Iris pigment epithelial cell (primary cell): ENCODE results near the gene SEPTIN8.
"Not testable (repeated sequence)": the region's sequence is repeated elsewhere in the genome, so short reads cannot be mapped to it uniquely, and the experiment has no call there.

Experiments
- DNase-seq: peaks from one replicate; pipeline ENCODE4 v3.0.0-alpha.2; 2011; ENCODE audit warnings: low read depth

The SEPTIN8 gene

DNA sequence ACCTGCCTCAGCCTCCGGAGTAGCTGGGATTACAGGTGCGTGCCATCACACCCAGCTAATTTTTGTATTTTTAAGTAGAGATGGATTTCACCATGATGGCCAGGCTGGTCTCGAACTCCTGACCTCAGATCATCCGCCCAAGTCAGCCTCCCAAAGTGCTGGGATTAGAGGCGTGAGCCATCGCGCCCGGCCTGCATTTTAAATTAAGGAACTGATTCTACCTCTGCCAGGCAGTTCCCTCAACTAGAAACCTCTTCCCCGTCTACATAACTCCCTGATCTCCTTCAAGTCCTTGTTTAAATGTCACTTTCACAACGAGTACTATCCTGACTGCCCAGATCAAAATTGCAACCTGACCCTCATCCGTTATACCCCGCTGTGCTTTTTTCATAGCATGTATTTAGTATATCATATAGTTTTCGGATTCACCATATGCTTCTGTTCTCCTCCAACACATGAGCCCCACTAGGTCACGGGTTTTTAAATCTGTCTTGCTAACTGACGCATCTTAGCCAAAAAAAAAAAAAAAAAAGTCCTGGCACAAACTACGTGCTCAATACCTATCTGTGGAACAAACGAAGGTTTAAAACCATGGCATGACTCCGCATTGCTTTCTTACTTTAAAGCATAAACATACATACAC lies 35.2 kb upstream of the SEPTIN8 start:
- no peak for DNase-seq

DNA sequence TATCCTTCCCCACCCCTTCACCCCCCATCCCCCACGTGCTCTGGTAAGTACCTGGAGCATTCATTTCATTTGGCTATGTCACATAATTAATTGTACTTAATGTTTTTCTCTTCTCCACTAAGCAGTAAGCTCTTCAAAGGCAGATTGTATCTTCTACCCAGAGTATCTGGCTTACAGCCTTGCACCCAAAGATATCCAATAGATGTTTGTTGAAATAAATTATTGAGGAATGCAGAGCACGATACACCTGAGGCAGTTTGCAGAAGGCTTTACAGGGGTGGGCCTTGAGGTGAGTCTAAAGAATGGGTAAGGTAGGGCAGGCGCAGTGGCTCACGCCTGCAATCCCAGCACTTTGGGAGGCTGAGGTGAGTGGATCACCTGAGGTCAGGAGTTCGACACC lies 33.6 kb upstream of the SEPTIN8 start:
- DNase-seq, result no peak

DNA sequence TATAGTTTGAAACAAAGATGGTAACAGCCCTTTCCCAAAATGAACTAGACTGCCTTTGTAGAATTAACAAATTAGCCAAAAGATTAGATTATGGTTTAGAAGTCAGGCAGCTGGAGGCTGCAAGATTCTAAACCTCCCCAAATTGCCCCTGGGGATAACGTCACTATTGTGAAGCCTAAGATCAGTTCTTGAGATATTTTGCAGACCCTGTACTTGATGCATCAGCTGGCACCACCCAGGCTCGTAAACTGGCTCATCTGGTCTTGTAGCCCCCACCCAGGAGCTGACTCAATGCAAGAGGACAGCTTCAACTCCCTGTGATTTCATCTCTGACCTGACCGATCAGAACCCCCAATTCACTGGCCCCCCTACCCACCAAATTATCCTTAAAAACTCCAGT lies 31.8 kb upstream of the SEPTIN8 start:
- DNase-seq, result no peak

DNA sequence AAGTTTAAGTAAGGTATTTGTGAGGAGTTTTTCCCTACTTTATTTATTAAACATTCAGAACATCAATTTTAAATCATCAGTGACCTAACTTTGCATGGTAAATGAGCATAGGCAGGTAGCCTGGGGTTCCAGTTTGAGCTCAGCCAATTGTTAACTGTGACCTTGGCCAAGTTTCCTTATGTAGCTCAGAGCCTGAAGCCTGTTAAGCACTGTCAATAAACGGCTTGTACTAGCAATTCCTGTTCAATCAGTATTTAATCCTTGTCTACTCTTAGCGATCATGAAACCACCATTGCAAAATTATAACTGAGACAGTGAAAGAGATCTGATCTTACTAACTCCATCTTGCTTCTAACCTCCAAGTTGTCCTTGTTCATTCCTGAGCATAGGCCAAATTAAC lies 31.4 kb upstream of the SEPTIN8 start:
- no peak for DNase-seq

DNA sequence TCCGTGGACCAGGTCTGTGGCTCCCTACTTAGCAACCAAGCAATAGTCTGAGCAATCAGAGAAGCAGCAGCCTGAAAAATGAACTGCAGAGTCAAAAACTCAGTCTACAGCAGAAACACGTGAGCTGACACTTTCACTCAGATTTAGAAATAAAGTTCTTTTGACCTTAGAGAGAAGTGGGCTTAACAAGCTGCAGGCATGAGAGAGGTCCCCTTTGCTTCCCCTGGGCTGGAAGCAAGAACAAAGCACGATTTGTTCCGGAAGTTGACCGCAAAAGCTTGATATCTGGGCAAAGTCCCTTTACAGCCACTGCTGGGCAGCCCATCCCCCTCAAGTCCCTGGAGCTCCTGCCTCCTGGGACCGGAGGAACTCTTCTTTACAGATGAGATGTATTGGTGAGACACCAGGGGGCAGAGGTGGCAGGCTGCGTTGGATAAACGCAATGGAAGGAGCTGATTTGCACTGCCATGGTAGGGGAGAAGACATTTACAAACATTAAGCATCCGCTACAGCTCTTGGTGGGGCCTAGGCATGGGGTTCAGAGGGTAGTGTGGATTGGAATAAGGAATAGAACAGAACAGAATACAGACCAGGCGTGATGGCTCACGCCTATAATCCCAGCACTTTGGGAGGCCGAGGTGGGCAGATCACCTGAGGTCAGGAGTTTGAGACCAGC lies 30.3 kb upstream of the SEPTIN8 start:
- no peak for DNase-seq

DNA sequence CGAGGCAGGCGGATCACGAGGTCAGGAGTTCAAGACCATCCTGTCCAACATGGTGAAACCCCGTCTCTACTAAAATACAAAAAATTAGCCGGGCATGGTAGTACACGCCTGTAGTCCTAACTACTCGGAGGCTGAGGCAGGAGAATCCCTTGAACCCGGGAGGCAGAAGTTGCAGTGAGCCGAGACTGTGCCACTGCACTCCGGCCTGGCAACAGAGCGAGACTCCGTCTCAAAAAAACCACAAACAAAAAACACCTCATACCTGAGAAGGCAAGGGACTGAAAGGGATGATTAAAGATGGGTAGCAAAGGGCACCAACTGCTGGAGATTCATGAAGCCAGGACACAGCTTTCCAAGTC lies 29.7 kb upstream of the SEPTIN8 start:
- not testable (repeated sequence) for DNase-seq

DNA sequence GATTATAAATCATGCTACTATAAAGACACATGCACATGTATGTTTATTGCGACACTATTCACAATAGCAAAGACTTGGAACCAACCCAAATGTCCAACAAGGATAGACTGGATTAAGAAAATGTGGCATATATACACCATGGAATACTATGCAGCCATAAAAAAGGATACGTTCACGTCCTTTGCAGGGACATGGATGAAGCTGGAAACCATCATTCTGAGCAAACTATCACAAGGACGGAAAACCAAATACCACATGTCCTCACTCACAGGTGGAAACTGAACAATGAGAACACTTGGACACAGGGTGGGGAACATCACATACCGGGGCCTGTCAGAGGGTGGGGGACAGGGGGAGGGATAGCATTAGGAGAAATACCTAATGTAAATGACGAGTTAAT lies 28.8 kb upstream of the SEPTIN8 start:
- DNase-seq, result not testable (repeated sequence)

DNA sequence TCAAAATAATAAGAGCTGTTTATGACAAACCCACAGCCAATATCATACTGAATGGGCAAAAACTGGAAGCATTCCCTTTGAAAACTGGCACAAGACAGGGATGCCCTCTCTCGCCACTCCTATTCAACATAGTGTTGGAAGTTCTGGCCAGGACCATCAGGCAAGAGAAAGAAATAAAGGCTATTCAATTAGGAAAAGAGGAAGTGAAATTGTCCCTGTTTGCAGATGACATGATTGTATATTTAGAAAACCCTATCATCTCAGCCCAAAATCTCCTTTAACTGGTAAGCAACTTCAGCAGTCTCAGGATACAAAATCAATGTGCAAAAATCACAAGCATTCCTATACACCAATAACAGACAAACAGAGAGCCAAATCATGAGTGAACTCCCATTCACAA lies 27.2 kb upstream of the SEPTIN8 start:
- not testable (repeated sequence) for DNase-seq

DNA sequence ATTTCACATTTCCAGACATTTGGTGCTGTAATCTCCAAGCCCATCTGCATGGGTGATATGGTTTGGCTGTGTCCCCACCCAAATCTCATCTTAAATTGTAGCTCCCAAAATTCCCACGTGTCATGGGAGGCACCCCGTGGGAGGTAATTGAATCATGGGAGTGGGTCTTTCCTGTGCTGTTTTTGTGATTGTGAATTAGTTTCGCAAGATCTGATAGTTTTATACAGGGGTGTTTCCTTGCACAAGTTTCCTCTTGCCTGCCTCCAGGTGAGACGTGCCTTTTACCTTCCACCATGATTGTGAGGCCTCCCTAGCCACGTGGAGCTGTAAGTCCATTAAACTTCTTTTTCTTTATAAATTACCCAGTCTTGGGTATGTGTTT lies 25.6 kb upstream of the SEPTIN8 start:
- DNase-seq, result not testable (repeated sequence)

DNA sequence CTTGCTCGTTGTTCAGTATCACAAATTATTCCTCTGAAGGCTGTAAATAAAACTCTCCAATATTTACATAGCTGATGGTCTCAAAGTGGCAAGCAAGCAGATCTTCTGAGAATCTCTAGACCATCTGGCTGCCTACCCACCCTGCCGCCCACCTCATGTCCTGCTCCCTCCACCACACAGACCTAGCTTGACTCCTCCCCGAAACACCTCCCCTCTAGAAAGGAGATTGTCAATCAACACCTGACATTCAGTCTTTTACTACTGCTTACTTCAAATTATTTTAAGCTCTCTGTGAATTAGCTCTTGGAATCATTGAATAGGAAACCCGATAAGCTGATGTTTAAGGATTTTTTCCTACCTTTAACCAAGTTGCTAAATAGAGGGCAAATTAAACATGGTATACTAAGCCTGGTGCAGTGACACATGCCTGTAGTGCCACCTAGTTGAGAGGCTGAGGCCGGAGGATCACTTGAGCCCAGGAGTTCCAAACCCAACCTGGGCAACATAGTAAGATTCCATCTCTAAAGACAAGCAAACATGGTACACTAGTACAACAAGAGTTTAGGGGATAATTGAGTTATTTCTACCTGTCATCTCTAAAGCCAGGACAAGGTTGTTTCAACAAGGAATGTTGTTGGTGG lies 25.1 kb upstream of the SEPTIN8 start:
- no peak for DNase-seq

DNA sequence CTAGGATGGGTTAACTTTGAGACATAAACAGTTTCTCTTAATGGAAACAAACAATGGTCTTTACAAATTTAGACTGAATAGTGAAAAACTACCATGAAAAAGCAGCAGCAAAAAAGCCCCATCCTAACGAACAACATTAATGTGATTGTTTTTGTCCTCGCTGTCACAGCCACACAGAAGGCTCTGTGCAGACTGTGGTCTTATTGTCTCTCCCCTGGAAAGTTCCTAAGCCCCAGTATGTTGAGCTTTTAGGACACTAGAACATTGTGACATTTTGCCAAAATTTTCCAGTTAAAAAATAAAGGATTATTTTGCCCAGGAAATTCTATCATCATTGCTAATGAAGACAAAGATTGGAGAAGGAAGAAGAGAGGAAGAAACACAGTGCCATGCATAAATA lies 23.5 kb upstream of the SEPTIN8 start:
- no peak for DNase-seq

DNA sequence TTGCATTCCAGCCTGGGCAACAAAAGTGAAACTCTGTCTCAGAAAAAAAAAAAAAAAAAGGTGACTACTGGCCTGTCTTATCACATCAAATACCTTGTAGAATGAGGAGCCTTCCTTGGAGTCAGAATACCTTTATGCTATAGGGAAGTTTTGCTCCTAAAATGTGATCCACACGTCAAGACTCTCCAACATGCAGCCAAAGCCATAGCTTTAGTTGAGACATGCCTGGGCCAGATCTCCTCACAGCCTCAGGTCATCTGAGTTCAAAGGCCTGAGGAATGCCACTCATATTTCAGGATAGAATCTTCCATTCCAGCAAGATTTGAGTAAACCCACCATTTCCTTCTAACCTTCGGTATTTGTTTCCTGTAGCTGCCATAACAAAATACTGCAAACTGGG lies 22.4 kb upstream of the SEPTIN8 start:
- no peak for DNase-seq

DNA sequence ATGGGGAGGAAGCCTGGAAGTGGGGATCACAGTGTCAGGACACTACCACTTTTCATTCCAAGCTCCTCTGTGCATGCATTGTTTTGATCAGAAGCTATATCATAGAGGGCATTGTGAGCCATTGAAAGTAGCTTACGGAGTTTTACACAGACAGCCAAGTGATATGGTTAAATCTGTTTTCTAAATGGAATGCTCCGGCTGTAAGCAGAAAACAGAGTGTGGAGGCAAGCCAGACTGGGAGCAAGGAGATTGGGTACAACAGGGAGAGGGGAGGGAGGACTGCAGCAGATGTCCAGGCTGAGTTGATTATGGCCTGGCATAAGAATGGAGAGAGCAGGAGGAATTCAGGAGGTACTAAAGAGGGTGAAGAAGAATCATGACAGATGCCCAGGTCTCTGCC lies 20.6 kb upstream of the SEPTIN8 start:
- DNase-seq, result no peak

DNA sequence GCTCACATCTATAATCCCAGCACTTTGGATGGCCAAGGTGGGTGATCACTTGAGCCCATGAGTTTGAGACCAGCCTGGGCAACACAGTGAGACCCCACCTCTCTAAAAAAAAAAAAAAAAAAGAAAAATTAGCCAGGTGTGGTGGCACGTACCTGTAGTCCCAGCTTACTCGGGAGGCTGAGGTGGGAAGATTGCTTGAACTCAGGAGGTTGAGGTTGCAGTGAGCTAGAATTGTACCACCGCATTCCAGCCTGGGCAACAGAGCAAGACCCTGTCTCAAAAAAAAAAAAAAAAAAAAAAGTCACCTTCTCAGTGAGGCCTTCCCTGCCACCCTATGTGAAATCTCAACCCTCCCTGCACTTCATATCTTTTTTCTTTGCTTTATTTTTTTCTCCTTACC lies 14.0 kb upstream of the SEPTIN8 start:
- DNase-seq, result no peak

DNA sequence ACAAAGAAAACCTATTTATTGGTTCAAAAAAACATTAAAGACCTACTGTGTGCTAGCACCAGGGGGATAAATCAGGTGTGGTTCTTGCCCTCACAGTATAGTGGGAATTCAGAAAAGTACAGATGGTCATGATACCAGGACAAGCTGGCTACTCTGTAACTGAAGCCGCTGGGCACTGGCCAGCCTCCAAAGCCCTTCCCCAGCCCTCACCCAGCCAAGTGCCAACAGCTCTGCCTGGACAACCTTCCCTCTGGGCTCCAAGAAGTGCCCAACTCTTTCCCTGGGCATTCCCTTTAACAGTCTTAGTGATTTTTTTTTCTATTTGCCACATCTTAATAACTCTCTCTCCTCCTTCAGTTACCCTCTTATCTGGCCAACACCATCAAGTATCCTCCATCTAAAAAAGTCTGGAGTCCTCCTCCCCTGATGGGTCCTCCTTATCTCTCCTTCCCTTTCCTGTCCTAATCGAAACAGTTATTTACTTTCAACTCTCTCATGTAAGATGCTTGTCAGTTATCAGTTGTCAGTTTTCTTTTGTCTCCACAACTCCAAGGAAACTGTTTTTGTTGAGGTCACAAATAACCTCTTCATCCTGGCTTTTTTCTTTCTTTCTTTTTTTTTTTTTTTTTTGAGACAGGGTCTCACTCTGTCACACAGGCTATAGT lies 13.3 kb upstream of the SEPTIN8 start:
- DNase-seq, result no peak

DNA sequence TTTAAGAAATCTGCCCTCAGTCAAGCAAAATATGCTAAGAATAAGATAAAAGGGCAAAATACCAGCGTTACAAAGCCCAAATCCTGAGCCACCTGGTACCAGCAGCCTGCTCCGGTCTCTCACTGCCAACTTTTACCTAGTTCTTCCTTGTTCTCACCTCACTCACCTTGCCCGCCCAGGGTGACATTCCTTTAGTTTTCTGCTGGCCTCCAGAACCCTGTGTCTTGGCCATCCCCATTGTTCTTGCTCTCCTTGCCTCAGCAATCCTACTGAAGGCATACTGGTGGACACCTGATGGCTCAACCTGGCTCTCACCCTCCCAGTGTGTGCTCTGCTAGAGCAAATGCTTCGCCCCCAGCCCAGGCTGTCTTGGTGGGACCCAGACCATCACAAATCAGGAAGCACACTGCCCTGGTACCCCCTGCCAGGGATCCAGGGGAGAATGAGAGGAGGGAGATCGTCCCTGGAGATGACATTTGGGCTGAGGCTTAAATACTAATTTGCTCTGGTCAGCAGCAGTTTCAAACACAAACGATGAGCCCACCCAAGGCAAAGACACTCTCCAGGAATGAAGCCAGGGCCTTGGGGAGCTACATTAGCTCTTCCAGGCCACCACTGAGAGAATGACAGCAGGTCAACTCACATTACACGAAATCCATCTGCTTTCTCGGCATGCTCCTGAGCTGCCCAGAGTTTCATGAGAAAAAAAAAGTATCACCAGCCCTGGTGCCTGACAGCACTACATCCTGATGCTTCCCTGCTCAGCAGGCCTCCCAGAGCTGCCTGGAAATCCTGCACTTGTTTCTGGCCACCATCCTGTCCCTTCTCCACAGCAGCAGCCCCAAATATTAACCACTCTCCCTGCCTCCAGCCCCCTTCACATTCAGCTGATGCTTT lies 12.2 kb upstream of the SEPTIN8 start:
- no peak for DNase-seq

DNA sequence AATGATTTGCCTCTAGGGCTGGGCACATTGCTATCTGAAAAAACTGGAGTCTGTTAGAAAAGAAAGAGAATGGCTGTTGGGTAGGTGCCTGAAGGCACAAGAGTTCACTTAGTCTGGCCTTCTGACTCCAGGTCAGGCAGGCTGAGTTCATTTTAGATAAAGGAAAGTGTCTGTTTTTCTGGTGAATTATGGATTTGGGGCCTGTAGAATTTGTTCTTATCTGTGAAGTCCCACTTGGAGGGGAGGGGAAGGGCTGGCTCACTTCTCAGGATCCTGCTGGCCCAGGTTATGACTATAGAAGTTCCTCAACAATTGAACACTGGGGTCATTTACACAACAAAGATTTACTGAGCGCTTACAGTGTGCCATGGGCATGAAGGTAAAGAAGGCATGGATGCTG lies 11.5 kb upstream of the SEPTIN8 start:
- no peak for DNase-seq

DNA sequence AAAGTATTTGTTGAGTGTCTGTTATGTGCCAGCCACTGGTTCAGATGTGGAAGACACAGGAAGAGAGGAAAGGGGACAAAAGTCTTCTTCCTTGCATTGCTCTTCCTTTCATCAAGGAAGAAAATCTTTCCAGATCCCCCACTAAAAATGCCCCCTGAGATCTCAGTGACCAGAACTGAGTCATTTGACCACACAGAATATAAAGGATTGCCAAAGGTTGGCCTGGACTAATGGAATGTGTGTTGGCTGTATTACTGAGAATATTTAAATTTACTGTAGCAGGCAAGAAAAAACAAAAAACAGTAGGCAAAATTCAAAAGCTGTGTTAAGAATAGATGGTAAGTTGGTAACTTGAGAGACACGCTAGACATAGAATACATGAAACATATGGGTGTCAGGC lies 10.0 kb upstream of the SEPTIN8 start:
- peak; percentile 57 for DNase-seq

DNA sequence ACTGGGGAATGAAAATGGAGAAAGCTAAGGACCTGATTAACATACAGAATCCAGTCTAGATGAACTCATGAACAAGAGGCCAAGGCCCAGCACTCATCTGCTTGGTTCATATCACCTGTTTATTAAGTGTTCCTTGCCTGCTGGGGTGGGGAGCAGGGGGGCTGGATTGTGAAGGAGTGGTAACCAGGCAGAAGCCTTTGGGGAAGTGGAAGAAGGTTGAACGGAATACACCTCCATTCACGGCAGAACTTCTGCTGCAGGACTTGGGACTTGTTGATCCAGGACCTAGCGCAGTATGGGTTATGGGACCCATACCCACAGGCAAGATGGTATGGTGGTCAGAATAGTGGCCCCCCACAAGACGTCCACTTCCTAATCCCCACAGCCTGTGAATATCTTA lies 8.8 kb upstream of the SEPTIN8 start:
- no peak for DNase-seq

DNA sequence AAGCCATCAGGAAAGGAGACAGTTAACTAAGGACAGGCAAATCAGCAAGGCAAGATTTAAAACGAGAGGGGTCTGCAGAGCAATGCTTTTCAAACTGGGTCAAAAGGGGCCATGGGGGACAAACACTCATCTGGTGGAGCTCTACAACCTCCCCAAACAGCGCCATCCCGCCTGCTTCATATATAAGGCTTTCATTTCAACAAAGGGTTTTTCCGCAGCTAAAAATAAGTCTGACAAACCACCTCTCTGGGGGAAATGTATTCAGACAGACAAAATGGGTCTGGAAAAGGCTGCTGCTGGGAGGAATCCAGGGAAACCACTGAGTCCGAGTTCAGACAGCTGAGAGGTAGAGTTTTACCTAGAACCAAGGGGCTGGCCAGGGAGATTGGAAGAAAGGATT lies 8.3 kb upstream of the SEPTIN8 start:
- no peak for DNase-seq

DNA sequence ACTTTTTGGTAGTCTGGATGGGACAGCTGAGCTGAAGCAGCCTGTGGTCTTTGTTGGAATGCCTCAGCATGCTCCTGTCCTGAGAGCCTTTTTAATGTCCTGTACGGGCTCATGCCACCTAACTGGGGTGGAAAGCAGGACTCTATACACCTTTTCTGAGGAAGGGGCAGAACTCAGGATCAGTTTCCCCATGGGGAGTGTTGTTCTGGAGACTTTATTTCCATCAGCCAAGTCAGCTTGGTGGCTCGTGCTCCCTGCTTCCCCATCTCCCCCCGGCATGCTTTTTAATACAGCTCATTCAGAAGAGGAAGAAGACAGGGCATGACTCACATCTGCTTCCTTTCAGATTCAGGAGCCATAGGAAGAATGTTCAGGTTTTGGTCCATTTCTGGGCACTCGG lies 5.1 kb upstream of the SEPTIN8 start:
- peak; percentile 71 for DNase-seq

DNA sequence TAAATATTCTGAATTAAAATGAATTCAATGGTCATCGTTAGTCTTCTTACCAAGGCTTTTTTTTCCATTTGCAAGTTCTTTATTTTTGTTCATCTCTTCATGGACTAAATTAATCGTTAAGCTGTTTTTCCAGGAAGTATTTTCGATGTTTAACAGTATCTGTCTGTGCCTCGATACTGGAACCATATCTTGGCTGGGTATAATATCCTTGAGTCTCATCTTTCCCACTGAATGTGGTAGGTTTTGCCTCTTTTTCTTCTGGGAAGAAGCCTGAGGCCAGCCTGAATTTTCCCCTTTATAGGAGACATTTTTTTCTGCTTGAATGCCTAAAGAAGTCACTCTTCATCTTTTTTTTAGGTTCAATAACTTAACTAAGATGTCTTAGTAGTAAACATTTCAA lies 4.0 kb upstream of the SEPTIN8 start:
- DNase-seq, result no peak
